ENCODE results near the gene APOL1. TPM values are rescaled to one million over a fixed set of nuclear protein-coding genes. Genes with fewer than 3 reads are reported as not detected.
A peak's percentile ranks its signal among the peaks of the same experiment; 100 is the strongest.
"Not testable (repeated sequence)": the region's sequence is repeated elsewhere in the genome, so short reads cannot be mapped to it uniquely, and the experiment has no call there.

The APOL1 gene
- total RNA-seq, 1 donor from 2014 or later, result 36.2 TPM

DNA sequence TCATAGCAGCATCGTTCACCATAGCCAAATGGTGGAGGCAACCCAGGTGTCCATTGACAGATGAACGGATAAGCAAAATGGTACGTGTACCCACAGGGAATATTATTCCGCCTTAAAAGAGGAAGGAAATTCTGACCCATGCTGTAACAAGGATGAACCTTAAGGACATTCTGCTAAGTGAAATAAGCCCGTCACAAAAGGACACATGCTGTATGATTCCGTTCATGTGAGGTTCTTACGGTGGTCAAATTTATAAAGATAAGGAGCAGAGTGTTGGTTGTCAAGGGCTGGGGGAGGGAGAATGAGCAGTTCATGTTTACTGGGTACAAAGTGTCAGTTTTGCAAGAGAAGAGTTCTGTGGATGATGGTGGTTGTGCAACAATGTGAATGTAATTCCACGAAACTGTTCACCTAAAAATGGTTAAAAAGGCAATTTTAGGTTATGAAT lies 26.3 kb downstream of the APOL1 start:
- H3K27me3 Mint-ChIP-seq, result no peaks in the 10 kb centered on the region
- H3K27ac Mint-ChIP-seq, result no peak overlapping the region

DNA sequence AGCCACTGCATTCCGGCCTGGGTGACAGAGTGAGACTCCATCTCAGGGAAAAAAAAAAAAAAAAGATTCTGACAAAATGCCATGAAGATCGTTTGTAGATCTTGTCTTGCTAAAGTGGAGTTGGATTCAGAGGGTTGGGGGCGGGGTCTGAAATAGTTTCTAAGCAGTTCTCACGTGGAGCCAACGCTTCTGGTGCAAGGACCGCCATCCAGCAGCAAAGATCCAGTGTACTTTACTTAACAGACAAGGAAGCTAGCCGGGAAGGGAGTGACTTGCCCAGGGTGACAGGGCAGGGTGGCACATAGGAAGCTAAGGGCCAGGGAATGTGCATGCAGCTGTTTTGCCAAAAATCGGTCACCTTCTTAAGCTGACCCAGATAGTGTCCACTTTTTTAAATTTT lies 27.4 kb downstream of the APOL1 start:
- intact Hi-C loops (cut with micrococcal nuclease), result no loop called here
- Mint-ChIP-seq H3K27me3 (no peaks in the 10 kb centered on the region), H3K27ac (no peak overlapping the region), H3K4me1 (peaks cover 9% of the 10 kb centered on the region), H3K9me3 (no peaks in the 10 kb centered on the region), H3K36me3 (ENCODE audit: low read depth) (peaks cover 45% of the 10 kb centered on the region), H3K4me3 (no peak overlapping the region)
- DNase-seq, result no peak

More for the DNA sequence above, 26.3 kb downstream of the APOL1 start:
- no peak for DNase-seq
- peaks cover 10% of the 10 kb centered on the region for H3K4me1 Mint-ChIP-seq
- peaks cover 37% of the 10 kb centered on the region for H3K36me3 Mint-ChIP-seq (ENCODE audit: low read depth)
- intact Hi-C loops (cut with micrococcal nuclease), result loop anchor here (5.0 kb wide), 1 partner anchor 42 kb away; the partner anchor contains the start of gene APOL2
- H3K4me3 Mint-ChIP-seq, result no peak overlapping the region
- no peaks in the 10 kb centered on the region for H3K9me3 Mint-ChIP-seq

DNA sequence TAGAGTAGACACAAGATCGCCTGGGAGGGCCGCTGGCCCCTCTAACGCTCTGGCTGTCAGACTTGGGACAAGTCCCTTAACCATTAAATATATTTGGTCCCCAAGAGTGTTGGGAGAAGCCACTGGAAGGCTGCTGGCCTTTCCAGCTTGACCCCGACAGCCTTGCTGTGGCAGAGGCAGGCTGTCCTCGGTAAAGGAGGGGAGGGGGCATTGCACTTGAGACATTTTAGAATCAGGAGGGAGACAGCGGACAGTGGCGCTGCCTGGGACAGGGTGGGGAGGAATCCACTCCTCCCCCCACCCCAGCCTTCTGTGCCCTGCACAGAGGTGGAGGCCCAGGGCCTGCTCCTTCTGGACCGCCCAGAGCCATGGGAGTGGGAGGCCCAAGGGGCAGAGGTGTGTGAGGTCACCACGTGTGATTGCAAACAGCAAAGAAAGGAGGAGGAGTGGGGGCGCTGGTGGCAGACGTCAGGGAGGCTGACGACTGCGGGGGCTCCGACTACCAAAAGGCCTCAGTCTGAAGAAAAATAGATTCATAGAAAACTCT lies 28.9 kb downstream of the APOL1 start:
- H3K9me3 Mint-ChIP-seq, result no peaks in the 10 kb centered on the region
- H3K36me3 Mint-ChIP-seq (ENCODE audit: low read depth), result peaks cover 57% of the 10 kb centered on the region
- no peak overlapping the region for H3K27ac Mint-ChIP-seq
- DNase-seq, result no peak
- H3K4me3 Mint-ChIP-seq, result no peak overlapping the region
- intact Hi-C loops (cut with micrococcal nuclease), result no loop called here
- H3K27me3 Mint-ChIP-seq, result no peaks in the 10 kb centered on the region
- H3K4me1 Mint-ChIP-seq, result peaks cover 10% of the 10 kb centered on the region

DNA sequence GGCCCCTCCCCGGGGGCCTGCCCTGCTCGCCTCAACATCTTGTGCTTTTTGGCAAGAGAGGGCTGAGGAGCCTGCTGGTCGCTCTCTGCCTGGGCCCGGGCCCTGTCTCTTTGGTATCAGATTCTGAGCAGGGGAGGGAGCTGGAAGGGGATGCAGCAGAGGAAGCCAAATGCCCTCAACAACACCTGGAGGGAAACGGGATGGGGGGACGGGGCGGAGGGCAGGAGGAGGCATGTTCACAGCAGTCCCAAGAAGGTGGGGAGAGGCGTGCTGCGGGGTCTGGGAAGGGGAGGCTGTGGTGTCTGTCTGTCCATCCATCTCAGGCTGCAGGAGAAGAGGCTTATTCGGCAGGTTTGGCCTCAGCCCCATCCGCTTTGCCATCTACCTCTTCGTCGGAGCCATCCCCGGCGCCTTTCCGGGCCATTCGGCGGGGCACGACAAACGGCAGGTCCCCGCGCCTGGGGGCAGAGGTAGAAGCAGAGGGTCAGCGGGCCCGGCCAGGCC lies 29.4 kb downstream of the APOL1 start:
- peaks cover 61% of the 10 kb centered on the region for H3K36me3 Mint-ChIP-seq (ENCODE audit: low read depth)
- DNase-seq, result no peak
- no peak overlapping the region for H3K27ac Mint-ChIP-seq
- H3K4me3 Mint-ChIP-seq, result no peak overlapping the region
- H3K27me3 Mint-ChIP-seq, result no peaks in the 10 kb centered on the region
- intact Hi-C loops (cut with micrococcal nuclease), result no loop called here
- H3K4me1 Mint-ChIP-seq, result peaks cover 11% of the 10 kb centered on the region
- H3K9me3 Mint-ChIP-seq, result no peaks in the 10 kb centered on the region

DNA sequence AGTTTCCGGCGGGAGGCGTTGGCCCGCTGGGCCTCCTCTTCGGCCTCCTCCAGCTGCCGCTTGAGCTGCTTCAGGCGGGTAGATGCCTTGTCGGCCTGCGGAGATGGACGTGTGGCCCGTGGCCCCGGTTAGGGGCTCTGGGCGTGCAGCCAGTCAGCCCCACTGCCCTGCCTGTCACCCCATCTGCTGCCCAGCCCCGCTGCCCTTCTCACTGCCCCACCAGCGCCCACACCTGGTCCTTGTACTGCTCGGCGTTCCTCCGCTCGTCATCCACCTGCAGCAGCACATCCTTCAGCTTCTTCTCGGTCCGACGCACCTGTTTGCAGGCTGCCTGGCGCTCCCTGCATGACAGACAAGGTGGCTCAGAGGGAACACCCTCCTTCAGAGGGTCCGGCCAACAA lies 31.2 kb downstream of the APOL1 start:
- Mint-ChIP-seq H3K4me3 (no peak overlapping the region), H3K9me3 (no peaks in the 10 kb centered on the region), H3K36me3 (ENCODE audit: low read depth) (peaks cover 73% of the 10 kb centered on the region), H3K4me1 (peaks cover 10% of the 10 kb centered on the region), H3K27ac (no peak overlapping the region), H3K27me3 (no peaks in the 10 kb centered on the region)
- DNase-seq, result no peak
- intact Hi-C loops (cut with micrococcal nuclease), result no loop called here

DNA sequence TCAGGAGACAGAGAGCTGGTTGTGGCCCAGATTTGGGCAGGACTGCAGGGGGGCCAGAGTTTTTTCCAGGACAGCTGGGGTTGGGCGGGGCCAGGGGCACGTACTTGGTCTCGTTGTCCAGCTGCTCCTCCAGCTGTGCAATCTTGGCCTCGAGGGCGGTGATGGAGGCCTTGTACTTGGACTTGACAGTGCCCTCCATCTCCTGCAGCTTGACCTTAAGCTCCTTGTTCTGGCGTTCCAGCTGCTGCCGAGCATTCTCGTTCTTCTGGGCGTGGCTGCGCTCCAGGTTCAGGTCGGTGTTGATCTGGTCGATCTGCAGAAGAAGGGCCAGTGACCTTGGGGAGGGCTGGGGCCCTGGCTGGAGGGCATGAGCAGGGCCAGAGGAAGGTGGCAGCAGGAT lies 32.1 kb downstream of the APOL1 start:
- no peak overlapping the region for H3K4me3 Mint-ChIP-seq
- H3K36me3 Mint-ChIP-seq (ENCODE audit: low read depth), result peaks cover 76% of the 10 kb centered on the region
- peaks cover 16% of the 10 kb centered on the region for H3K4me1 Mint-ChIP-seq
- no peaks in the 10 kb centered on the region for H3K9me3 Mint-ChIP-seq
- H3K27ac Mint-ChIP-seq, result no peak overlapping the region
- intact Hi-C loops (cut with micrococcal nuclease), result no loop called here
- no peaks in the 10 kb centered on the region for H3K27me3 Mint-ChIP-seq
- no peak for DNase-seq

DNA sequence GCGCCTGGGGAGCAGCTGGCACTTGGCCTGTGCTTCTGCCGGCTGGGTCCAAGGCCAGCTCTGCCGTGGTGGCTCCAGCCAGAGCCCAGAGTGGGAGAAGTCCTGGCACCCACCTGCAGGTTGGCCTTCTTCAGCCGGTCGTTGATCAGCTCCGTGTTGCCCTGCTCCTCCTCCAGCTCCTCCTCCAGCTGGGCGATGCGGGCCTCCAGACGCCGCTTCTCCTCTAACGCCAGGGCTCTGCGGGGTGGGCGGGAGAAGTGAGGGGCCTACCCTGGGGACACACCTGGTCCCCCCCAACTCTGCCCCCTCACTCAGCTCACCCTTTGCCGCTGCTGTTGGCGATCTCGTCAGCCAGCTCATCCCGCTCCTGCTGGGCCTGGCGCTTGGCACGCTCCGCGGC lies 32.6 kb downstream of the APOL1 start:
- Mint-ChIP-seq H3K9me3 (no peaks in the 10 kb centered on the region), H3K27ac (no peak overlapping the region), H3K4me3 (no peak overlapping the region), H3K4me1 (peaks cover 16% of the 10 kb centered on the region), H3K36me3 (ENCODE audit: low read depth) (peaks cover 75% of the 10 kb centered on the region), H3K27me3 (no peaks in the 10 kb centered on the region)
- DNase-seq, result no peak
- intact Hi-C loops (cut with micrococcal nuclease), result no loop called here

DNA sequence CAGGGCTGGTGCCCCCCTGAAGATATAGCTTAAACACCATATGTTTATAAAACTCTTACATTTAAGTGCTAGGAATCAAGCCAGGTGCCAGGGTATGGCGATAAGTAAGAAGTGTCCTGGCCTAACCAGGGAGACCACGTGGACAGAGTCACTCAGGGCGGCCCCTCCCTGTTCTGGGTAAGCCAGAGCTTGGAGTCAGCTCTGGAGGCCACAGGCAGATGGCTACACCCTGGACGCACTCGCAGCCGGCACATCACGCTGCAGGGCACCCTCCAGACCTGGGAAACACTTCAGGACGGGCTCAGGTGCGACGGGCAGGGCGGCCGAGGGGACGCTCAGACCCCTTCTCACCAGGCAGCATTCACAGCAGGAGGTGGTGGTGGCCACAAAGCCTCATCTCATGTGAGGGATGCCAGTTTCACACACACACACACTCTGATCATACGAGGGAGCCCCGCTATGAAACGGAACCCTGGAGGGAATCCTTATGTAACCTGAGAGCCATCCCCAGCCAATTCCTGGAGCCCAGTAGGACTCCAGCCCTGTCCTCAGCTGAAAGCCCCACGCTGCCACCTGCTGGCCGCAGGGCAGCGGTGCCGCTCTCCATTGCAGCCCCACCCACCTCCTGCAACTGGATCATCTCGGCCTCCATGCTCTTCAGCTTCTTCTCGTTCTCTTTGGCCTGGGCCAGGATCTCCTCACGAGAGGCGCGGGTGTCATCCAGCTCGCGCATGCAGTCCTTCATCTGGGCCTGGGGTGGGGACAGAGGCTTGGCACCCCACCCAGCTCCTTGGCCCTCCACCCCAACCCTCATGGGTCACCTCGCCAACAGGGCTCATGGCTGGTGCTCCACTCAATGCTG lies 33.4 kb downstream of the APOL1 start:
- Mint-ChIP-seq H3K27ac (peak overlapping the region; percentile 34), H3K9me3 (no peaks in the 10 kb centered on the region), H3K4me1 (peaks cover 16% of the 10 kb centered on the region), H3K36me3 (ENCODE audit: low read depth) (peaks cover 74% of the 10 kb centered on the region), H3K27me3 (no peaks in the 10 kb centered on the region), H3K4me3 (no peak overlapping the region)
- DNase-seq, result peak; percentile 91
- intact Hi-C loops (cut with micrococcal nuclease), result no loop called here

DNA sequence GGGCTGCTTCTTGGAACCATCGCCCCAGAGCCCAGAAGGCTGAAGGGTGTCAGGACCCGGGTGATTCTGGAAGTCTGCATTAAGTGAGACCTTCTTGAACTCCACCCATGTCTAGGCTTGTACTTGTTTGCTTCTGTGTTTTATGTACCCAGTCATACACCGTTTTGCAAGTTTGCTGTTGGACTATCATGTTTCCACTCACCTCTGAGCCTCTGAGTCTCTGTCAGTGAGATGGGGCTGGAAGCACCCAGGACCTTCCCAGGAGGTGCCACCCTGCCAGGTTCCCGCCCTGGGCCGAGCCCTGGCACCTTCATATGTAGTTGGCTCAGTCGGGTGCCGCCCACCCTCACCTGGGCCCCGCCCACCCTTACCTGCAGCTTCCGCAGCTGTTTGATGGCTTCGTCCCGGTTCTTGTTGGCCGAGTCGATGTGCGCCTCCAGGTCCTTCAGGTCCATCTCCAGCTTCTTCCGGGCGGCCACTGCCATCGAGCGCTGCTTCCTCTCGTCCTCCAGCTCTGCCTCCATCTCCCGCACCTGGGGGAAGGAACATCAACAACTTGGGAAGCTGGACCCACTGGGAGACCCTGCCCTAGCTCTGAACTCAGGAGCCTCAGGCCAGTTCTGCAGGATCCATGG lies 35.1 kb downstream of the APOL1 start:
- Mint-ChIP-seq H3K4me3 (no peak overlapping the region), H3K27ac (no peak overlapping the region), H3K9me3 (no peaks in the 10 kb centered on the region), H3K27me3 (no peaks in the 10 kb centered on the region), H3K36me3 (ENCODE audit: low read depth) (peaks cover 75% of the 10 kb centered on the region), H3K4me1 (peaks cover 25% of the 10 kb centered on the region)
- intact Hi-C loops (cut with micrococcal nuclease), result no loop called here
- DNase-seq, result no peak

DNA sequence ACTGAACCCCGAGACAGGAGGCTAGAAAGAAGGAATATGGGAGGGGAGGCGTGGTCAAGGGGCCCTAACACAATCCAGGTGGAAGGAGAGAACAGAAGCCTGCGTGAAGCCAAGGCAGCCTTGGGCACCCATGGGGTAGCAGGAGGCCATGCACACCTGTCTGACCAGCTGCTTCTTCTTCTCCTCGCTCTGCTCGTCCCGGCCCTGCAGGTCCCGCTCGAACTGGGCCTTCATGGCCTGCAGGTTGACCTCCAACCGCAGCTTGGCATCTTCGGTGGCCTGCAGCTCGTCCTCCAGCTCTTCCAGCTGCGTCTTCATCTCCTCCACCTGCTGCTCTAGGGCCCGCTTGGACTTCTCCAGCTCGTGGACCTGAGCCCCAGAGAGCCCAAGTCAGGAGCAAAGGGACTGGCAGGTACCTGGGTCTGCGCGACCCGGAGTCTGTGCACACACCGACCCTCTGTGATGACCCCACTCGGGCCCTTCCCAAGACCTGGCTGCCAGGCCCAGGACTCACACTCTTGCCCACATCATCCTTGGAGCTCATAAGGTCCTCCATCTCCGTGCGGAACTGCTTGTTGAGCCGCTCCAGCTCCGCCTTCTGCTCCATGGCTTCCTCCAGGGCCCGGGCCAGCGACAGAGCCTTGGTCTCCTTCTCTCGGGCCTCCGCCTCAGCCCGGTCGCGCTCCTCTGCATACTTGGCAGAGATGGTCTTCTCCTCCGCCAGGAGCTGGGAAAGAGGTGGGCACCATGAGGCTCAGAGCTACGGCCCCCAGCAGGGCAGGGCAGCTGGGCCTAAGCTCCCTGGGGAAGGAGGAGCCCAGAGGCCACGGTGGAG lies 35.9 kb downstream of the APOL1 start:
- Mint-ChIP-seq H3K36me3 (ENCODE audit: low read depth) (peaks cover 77% of the 10 kb centered on the region), H3K27ac (no peak overlapping the region)

DNA sequence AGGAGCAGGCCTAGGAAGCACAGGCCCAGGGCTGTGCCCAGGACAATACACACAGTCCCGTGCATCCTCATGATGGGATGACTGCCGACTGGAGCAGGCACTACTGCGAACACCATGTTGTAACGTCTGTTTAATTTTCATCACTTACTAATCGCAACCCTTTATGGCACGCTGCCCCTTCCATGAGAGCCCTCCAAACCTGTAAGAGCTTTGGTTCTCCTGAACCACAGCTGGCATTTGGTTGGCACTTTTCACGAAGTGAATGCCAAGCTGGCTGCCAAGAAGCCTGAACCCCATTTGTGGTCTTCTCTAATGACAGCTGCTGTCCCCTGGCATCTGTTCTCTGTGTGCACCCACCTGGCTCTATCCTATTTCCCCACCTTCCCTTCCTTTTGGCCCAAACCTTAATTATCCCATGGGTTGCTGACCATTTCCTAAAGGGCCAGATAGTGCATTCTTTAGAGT lies 36.5 kb downstream of the APOL1 start:
- Mint-ChIP-seq H3K27me3 (no peaks in the 10 kb centered on the region), H3K4me3 (peak overlapping the region; percentile 48), H3K27ac (peak overlapping the region; percentile 63), H3K4me1 (peaks cover 25% of the 10 kb centered on the region), H3K36me3 (ENCODE audit: low read depth) (peaks cover 80% of the 10 kb centered on the region), H3K9me3 (no peaks in the 10 kb centered on the region)
- DNase-seq, result no peak
- intact Hi-C loops (cut with micrococcal nuclease), result no loop called here

More for the DNA sequence above, 35.9 kb downstream of the APOL1 start:
- Mint-ChIP-seq H3K4me3 (no peak overlapping the region), H3K4me1 (peaks cover 25% of the 10 kb centered on the region), H3K9me3 (no peaks in the 10 kb centered on the region), H3K27me3 (no peaks in the 10 kb centered on the region)
- DNase-seq, result no peak
- intact Hi-C loops (cut with micrococcal nuclease), result no loop called here

DNA sequence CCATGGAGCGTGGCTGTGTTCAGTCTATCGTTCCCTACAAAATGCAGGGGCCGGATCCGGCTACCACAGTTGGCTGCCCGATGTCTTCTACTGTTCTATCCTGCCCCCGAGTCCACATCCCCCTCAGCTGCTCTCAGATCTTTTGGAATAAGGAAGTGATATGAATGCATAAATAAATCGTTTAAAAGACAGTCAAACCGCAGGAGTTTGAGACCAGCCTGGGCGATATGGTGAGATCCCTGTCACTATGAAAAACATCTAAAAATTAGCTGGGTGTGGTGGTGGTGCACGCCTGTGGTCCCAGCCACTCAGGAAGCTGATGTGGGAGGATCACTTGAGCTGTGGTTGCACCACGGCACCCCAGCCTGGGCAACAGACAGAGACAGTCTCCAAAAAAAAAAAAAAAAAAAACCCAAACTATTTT lies 37.0 kb downstream of the APOL1 start:
- Mint-ChIP-seq H3K4me3 (peak overlapping the region; percentile 48), H3K27ac (peak overlapping the region; percentile 63), H3K36me3 (ENCODE audit: low read depth) (peaks cover 80% of the 10 kb centered on the region), H3K4me1 (peaks cover 25% of the 10 kb centered on the region)
- H3K27me3 Mint-ChIP-seq; H3K9me3 Mint-ChIP-seq; intact Hi-C loops (cut with micrococcal nuclease): not testable (repeated sequence)
- DNase-seq, result peak; percentile 87

DNA sequence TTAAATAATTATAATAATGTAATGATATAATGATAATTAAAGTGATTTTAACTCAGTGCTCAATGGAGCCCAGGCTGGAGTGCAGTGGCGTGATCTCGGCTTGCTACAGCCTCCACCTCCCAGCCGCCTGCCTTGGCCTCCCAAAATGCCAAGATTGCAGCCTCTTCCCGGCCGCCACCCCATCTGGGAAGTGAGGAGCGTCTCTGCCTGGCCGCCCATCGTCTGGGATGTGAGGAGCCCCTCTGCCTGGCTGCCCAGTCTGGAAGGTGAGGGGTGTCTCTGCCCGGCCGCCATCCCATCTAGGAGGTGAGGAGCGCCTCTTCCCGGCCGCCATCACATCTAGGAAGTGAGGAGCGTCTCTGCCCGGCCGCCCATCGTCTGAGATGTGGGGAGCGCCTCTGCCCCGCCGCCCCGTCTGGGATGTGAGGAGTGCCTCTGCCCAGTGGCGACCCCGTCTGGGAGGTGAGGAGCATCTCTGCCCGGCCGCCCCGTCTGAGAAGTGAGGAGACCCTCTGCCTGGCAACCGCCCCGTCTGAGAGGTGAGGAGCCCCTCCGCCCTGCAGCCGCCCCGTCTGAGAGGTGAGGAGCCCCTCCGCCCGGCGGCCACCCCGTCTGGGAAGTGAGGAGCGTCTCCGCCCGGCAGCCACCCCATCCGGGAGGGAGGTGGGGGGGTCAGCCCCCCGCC lies 37.6 kb downstream of the APOL1 start:
- H3K4me1 Mint-ChIP-seq, result peaks cover 26% of the 10 kb centered on the region
- peaks cover 82% of the 10 kb centered on the region for H3K36me3 Mint-ChIP-seq (ENCODE audit: low read depth)
- H3K27me3 Mint-ChIP-seq; intact Hi-C loops (cut with micrococcal nuclease); H3K4me3 Mint-ChIP-seq; H3K27ac Mint-ChIP-seq; H3K9me3 Mint-ChIP-seq; DNase-seq: not testable (repeated sequence)

All from activated CD4-positive, alpha-beta T cell treated with anti-CD3 and anti-CD28 coated beads, Interleukin-2, amount 10 ng/mL, durations not matched to agents 24 days and 14 days (primary cell).